HG03354 (cell line): Measurements from ENCODE around the gene ADGRL1.
"Not testable (repeated sequence)": the region's sequence is repeated elsewhere in the genome, so short reads cannot be mapped to it uniquely, and the experiment has no call there.

Experiments used
- ATAC-seq: cut with Tn5 transposase; IDR thresholded peaks from one replicate; pipeline ENCODE4 v1.9.1; 2021; ENCODE audit warnings: mild to moderate bottlenecking; ENCODE audit not compliant: unreplicated experiment, poor library complexity, severe bottlenecking

ADGRL1 gene

DNA sequence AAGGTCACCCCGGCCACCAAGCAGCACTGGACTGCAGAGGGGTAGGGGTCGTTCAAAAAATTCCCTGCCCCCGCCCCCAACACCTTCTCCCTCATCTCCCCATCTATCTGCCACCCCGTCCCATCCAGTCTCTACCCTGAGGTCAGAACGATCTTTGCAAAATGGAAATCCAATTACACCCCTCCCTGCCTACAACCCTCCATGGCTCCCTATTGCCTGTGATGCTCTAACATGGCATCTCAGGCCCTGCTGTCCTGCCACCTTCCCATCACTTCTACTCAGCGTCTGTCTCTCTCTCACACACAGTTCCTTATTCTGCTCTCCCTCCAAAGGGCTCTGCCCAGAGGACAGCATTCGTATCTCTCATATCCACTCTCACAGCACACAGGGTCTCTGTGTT, 8.7 kb downstream of the ADGRL1 start:
- ATAC-seq: not testable (repeated sequence)

DNA sequence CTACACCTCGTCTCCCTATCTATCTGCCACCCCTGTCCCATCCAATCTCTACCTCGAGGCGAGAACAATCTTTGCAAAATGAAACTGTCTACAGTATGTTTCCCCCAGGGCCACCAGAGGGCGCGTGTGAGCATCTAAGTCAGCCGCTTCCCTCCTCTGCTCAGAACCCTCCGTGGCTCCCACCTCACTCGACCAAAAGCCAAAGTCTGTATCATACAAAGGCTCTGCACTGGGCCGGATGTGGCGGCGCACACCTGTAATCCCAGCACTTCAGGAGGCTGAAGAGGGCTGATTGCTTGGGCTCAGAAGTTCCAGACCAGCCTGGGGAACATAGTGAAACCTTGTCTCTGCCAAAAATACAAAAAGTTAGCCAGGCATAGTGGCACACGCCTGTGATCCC, 9.9 kb downstream of the ADGRL1 start:
- ATAC-seq: not testable (repeated sequence)

DNA sequence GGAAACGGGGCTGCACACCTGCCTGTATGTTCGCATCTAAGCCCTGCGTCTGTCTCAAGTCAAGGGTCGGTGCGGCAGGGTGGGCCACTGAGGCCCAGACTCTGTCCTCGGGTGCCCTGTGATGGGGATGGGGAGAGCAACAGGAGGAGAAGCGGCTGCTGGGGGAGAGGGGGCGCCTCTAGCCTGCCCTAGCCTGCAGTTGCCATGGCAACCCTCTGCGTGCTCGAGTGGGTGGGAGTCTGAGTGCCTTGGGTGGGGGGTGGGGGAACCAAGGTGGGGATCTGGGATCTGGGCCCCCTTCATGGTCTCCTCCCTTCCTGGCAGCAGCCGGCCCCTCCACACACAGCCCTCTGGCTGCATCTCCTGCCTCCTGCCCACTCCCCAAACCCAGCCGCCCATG, 10.8 kb downstream of the ADGRL1 start:
- not testable (repeated sequence) for ATAC-seq

DNA sequence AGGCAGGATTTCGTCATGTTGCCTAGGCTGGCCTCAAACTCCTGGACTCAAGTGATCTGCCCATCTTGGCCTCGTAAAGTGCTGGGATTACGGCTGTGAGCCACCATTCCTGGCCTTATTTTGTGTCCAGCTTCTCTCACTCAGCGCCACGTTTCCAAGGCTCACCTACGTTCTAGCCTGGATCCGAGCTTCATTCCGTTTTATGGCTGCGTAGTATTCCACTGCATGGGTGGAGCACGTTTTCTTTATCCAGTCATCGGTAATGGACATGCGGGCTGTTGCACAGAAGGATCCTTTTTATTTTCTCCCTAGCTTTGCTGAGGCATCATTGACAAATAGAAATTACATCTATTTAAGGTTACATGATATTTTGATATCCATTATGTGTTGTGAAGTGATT, 16.6 kb downstream of the ADGRL1 start:
- no peak for ATAC-seq

DNA sequence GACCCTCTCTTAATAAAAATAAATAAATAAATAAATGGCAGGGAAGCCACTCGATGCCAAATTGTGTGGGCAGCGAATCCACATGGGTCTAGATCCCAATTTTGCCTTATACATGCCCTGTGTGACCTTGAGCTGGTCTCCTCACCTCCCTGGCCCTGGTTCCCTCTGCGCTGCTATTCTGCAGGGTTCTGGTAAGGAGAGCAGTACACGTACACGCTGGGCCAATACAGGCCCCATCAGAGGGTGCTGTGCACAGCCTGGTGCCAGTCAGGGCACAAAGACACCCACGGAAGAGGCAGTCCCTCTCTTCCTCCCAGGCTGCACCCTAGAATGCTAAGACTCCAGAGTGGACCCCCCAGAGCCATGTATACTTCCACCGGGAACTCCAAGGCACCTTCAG, 17.9 kb downstream of the ADGRL1 start:
- not testable (repeated sequence) for ATAC-seq

DNA sequence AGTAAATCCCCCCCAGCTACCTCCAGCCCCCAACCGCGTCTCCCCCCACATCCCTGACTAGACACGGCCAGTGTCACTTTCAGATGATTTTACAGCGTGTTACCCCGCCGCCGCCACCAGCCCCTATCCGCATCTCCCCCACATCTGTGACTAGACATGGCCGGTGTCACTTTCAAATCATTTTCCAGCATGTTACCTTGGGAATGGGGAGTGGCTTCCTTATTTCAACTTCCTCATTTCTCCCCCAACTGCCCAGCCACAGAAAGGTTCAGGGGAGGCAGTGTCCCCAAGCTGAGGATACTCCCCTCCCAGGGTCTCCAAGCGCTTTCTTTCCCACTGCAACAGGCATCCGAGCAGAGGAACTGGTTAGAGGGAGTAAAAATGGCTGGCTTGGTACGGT, 18.4 kb downstream of the ADGRL1 start:
- no peak for ATAC-seq

DNA sequence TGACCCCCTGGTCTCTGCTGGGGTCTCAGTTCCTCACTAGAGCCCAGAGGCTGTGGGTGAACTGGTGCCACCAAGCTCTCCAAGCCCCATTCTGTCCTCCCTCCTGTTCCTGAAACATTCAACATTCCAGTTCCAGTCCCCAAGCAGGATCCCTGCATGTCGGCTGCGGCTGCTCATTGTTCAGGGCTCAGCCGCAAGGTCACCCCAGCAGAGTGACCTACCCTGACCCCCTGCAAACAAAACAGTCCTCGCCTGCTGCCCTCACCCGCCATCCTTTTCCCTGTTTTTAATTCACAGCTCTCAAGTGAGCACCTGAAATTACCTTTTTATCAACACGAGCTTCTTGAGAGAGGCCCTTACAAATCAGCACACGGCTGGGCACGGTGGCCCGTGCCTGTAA, 19.3 kb downstream of the ADGRL1 start:
- not testable (repeated sequence) for ATAC-seq

DNA sequence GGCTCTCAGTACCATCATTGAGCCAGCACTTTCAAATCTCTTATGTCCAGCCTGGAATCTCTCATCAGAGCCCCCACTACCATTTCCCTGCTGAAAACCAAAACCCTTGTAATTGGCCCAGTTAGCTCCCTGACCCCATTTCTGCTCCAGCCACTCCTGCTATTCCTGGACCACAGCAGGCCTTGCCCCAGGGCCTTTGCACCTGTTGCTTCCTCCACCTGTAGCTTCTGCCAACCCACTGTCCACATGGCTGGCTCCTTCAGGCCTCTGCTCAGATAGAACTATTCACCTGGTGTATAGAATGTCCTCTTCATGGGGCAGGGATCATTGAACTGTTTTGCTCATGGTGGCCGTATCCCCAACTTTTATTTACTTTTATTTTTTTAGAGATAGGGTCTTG, 20.3 kb downstream of the ADGRL1 start:
- ATAC-seq: not testable (repeated sequence)

DNA sequence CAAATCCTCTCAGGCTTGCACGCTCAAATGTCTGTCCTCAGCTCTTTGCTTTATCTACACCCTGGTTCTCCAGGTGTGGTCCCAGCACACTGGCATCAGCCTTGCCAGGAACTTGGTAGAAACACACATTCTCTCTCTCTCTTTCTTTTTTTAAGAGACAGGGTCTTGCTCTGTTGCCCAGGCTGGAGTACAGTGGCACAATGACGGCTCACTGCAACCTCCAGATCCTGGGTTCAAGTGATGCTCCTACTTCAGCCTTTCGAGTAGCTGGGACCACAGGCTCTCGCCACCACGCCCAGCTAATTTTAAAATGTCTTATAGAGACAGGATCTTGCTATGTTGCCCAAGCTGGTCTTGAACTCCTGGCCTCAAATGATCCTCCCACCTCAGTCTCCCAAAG, 20.8 kb downstream of the ADGRL1 start:
- no peak for ATAC-seq

DNA sequence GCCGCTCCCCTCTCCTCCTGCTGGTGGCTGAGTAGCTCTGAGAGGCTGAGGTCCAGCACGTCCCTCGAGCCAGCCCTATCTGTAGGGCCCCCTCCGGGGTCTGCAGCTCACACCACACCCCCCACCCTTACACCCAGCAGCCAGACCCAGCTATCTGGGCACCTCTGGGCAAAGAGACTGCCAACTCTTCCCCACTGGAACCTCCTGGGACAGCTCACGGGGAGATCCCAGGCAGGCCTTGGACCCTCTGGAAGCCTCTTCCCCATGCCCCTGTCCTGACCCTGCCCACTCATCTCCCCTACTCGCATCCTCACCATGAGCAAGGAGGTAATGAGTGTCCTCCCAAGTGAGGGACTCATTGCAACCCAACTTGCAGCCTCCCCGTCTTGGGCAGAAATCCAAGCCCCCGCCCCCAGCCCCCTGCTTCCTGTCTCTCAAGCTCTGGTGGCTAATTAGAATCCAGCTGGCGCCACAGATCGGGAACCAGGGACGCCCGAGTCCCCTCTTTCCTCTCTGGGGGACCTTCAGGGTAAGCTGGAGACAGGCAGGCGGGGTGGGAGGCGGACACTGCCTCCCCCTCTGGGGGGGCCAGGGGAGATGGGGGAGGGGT, 22.1 kb downstream of the ADGRL1 start:
- ATAC-seq: no peak

DNA sequence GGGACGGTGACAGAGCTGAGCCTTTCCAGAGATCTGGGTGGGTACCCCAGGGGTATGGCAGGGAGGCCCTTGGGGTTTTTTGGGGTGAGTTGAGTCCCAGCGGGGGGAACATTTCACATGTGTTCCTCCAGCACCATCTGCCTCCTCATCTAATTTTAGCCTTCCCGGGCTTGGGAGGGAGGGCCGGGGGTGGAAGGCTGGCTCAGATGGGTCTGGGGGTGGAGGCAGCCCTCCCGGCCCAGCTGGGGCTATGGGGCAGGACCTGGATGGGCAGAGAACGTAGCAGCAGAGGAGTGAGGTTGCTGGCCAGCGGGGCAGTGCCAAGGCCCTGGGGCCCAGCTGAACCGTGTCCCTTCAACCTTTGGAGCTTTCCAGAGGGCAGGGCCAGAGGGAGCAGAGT, 23.5 kb downstream of the ADGRL1 start:
- no peak for ATAC-seq

DNA sequence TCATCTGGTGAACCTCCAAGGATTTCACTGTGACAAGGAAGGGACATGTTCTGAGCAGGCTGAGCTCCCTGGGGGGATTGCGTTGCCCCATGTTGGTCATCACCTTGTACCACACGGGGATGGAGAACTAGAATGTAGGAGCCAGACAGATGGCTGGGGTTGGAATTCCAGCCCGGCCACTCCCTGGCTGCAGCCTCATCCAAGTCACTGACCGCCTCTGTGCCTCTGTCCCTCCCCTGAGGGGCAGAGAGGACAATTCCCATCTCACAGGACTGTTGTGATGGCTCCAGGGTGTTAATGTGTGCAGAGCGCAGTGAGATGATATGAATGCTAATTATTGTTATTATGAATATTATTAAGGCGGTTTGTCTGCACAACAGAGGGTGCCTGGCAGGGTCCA, 24.1 kb downstream of the ADGRL1 start:
- ATAC-seq: no peak

DNA sequence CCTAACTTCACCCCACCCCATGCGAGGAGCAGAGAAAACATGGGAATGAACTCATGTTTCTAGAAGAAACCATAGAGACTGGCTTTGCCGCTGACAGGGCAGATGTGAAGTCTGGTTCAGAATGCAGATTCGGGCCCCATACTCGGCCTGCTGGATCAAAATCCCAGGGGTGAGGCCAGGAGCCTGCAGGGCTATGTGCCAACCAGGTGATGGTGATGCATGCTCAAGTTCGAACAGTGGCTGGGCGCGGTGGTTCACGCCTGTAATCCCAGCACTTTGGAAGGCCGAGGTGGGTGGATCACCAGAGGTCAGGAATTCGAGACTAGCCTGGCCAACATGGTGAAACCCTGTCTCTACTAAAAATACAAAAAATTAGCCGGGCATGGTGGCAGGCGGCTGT, 24.8 kb downstream of the ADGRL1 start:
- ATAC-seq: not testable (repeated sequence)

DNA sequence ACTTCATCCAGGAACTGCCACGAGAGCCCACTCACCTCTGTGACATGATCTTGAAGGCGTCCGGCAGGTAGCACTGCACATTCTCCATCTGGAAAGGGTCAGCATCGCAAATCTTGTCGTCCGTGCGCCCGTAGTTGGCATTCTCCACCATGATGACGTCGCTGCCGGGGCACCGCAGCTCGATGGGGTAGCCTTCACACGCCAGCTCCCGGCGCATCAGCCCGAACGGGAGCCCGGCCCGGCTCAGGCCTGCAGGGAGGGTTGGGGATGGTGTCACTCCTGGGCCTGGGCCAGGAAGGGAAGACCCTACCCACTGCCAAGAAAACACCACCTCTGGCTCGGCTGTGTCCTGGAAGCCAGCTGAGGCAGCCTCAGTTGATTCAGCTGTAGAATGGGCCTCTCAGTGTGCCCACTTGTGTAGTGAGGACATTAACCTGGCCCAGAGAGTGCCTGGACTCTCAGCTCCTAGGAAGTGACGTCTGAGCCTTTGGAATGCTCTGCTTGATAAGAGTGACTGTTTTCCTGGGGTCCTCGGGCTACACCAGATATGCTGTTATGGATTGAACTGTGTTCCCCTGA, 28.4 kb downstream of the ADGRL1 start:
- no peak for ATAC-seq

DNA sequence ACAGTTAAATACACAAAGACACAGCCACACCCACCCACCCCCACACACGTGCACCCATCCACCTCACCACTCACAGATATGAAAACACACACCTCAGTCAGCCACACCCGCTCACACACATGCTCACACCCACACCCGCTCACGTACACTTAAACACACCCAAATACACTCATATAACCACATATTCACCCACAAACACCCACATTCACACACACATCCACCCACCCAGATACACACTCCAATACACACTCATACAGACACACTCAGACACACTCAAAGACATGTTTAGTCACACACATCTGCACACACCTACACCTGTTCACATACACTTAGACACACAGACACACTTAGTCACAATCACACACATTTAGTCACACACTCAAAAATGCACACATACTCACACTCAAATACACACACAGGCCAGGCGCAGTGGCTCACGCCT, 30.6 kb downstream of the ADGRL1 start:
- ATAC-seq: no peak

DNA sequence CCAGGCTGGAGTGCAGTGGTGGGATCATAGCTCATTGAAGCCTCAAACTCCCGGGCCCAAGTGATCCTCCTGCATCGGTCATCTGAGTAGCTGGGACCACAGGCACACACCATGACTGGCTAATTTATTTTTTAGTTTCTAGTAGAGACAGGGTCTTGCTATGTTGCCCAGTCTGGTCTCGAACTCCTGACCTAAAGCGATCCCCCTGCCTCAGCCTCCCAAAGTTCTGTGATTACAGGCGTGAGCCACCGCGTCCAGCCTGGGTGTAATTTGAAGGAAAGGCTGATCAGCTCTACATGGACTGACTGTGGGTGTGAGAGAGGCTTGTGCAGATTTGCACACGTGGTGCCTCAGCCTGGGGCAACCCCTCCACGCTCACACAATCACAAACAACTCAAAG, 31.1 kb downstream of the ADGRL1 start:
- no peak for ATAC-seq

DNA sequence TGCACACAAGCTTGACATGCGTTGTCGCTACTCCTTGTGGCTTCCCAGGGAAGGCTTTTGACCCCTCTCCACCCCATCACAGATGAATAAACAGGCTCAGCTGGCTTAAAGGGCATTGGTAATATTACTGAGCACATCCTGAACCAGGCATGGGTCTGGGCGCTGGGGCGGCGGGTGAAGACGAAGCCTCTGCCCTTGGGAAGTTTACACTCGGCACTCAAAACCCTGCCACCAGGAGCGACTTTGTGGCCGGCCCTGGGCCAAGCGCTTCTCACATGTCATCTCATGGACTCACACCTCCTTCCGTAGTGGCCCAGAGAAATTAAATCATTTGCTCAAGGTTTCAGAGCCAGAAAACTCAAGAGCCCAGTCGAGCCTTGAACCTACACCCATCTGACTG, 37.0 kb downstream of the ADGRL1 start:
- ATAC-seq: no peak

DNA sequence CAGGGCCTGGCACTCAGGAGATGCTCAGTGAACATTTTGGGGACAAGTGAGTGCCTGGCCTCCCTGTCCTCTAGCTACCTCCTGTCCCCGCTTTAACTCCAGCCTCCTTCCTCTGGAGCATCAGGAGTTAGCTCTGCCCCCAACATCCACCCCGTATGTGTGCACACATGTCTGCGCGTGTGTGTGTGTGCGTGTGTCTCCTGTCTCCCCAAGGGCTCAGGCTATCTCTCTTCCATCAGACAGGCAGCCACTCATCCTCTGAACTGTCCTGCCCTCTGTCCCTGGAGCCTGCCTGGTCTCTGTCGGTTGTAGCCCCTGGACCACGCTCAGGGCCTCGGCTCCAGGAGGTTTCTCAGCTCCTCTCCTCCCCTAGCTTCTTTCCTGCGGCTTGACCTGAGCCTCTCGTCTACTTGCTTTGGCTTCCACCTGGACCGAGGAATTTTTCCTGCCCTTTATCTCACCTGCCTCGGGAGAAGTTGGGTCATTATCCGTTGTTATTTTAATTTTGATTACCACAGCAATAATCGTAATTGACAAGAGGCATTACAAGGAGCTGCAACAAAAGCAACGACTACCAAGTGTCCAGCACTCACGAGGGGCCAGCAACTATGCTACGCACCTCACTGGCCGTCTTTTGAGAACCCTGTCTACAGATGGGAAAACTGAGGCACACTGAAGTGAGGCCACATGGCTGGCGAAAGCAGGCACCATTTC, 37.6 kb downstream of the ADGRL1 start:
- no peak for ATAC-seq

DNA sequence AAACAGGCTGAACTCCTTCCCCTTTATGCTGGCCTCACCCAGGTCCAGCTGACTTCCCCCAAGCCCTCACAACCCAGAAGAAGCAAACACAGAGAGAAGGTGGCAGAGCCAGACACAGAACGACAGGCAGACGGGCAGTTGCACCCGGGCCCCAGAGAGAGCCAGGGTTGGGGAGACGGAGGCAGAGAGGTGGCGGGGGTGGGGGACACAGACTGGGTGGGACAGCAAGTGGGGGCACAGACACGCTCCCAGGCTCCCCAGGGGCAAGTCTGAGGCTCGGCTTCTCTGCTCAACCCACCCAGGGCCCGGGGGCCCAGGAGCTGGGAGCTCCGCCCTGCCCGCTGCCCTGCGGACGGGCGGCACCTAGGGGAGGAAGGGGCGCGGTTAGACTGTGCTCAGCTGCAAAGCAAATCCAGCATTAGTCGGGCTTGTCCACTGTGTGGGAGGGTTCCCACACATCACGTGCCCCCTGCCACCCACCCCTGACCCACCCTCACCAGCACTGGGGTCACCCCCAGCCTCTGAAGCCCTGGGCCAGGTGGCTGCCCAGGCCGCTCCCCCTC, 38.3 kb downstream of the ADGRL1 start:
- no peak for ATAC-seq

DNA sequence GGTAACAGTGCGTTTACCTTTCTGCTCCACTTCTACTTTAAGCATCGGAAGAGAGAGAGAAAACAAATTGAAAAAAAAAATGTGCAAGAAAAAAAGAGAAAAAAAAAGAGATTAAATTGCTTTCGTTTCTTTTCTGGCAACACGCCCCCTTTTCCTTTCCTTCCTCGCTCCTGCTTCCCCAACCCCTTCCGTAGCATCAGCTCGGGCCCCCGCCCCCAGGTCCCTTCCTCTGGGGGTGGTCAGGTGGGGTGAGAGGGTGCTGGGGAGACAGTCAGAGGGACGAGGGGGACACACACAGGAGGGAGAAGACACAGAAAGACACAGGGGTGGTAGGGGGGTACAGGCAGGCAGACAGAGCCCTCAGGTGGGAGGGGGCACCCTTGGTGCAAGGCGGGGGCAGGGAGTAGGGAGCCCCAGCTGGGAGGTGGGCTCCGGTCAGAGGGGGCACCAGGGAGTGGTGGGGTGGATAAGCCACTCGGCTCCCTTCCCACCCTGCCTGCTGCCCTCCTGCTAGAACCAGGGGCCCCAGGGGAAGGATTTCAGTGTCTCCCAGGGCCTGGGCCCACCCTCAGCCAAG, 38.9 kb downstream of the ADGRL1 start:
- no peak for ATAC-seq
